Activated CD8-positive, alpha-beta T cell treated with anti-CD3 and anti-CD28 coated beads, Interleukin-2, amount 10 ng/mL, durations not matched to agents 7 days and 5 days (primary cell): ENCODE measurements around the gene BEX3. TPM values are rescaled to one million over a fixed set of nuclear protein-coding genes. Genes with fewer than 3 reads are reported as not detected.
"Not testable (repeated sequence)": the region's sequence is repeated elsewhere in the genome, so short reads cannot be mapped to it uniquely, and the experiment has no call there.

Experiments
- ATAC-seq: fragments of 150-1000 bp; cut with Tn5 transposase; one replicate; pipeline ENCODE4 v1.10.0; 2021; ENCODE audit warnings: moderate library complexity
- CTCF ChIA-PET: fragments of 350-600 bp; sonication (Branson Sonifier 250); formaldehyde crosslinking; loops from one replicate; lab custom pipeline; 2021; ENCODE audit warnings: antibody characterized with exemption; lab: Charles Lee
- POLR2A ChIA-PET: fragments of 350-600 bp; sonication (Branson Sonifier 250); formaldehyde crosslinking; loops from one replicate; lab custom pipeline; 2021; ENCODE audit warnings: antibody characterized with exemption; lab: Charles Lee
- DNase-seq: peaks from one replicate; pipeline ENCODE4 v3.0.0-alpha.2; 2020
- H3K27ac Mint-ChIP-seq: one replicate; pipeline ENCODE4 v1.8.0; 2021; ENCODE audit warnings: mild to moderate bottlenecking, mixed read lengths
- H3K27me3 Mint-ChIP-seq: one replicate; pipeline ENCODE4 v1.8.0; 2021; ENCODE audit warnings: low read depth, mixed read lengths
- H3K36me3 Mint-ChIP-seq: one replicate; pipeline ENCODE4 v1.8.0; 2021; ENCODE audit warnings: low read depth, mixed read lengths
- H3K4me1 Mint-ChIP-seq: one replicate; pipeline ENCODE4 v1.8.0; 2021; ENCODE audit warnings: low read depth, mixed read lengths
- H3K4me3 Mint-ChIP-seq: one replicate; pipeline ENCODE4 v1.8.0; 2021; ENCODE audit warnings: mild to moderate bottlenecking, mixed read lengths
- H3K9me3 Mint-ChIP-seq: one replicate; pipeline ENCODE4 v1.8.0; 2022; ENCODE audit warnings: mixed read lengths; ENCODE audit not compliant: insufficient read depth
- total RNA-seq, 2 experiments: library from RNA; stranded (reverse); gene quantifications; one replicate each; pipeline ENCODE4 v1.2.3, GENCODE V29; 2021

Gene BEX3
- total RNA-seq, 2 experiments from 2014 or later: 11.1 to 11.3 TPM

DNA sequence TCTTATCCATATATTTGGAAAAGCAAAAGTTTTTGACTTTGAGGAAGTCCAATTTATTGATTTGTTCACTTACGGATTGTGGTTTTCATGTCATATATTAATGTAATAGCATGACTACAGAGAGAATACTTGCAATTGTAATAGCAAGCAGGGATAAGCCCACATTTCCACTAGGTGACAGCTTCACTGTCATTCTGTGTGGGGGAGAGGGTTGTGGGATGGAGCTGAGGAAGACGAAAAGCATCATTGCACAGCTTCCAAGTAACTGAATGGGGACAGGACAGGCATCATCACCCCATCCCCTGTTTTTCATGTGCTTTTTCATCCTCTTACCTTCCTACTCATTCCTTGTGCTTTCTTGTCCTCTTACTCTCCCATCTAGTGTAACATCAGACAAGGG is 31.4 kb downstream of the BEX3 start:
- H3K9me3 Mint-ChIP-seq: no peaks in the 10 kb centered on the region
- POLR2A ChIA-PET: no interaction called here
- H3K4me3 Mint-ChIP-seq: no peak overlapping the region
- H3K4me1 Mint-ChIP-seq: peaks cover 9% of the 10 kb centered on the region
- no peaks in the 10 kb centered on the region for H3K27me3 Mint-ChIP-seq
- no peaks in the 10 kb centered on the region for H3K36me3 Mint-ChIP-seq
- ATAC-seq (no peak), DNase-seq (no peak)
- no peak overlapping the region for H3K27ac Mint-ChIP-seq
- CTCF ChIA-PET: no interaction called here

DNA sequence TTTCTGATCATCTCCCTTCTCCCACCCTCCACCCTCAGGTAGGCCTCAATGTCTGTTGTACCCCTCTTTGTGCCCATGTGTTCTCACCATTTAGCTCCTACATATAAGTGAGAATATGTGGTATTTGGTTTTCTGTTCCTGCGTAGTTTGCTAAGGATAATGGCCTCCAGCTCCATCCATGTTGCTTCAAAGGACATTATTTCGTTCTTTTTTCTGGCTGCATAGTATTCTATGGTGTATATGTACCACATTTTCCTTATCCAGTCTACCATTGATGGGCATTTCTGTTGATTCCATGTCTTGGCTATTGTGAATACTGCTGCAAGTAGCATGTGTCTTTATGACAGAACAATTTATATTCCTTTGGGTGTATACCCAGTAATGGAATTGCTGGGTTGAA is 35.4 kb downstream of the BEX3 start:
- DNase-seq, H3K4me1 Mint-ChIP-seq, POLR2A ChIA-PET, ATAC-seq, H3K27me3 Mint-ChIP-seq, CTCF ChIA-PET, H3K36me3 Mint-ChIP-seq, H3K9me3 Mint-ChIP-seq, H3K27ac Mint-ChIP-seq, H3K4me3 Mint-ChIP-seq: not testable (repeated sequence)

GRCh38 chrX:103413705-103414387 is 37.5 kb downstream of the BEX3 start:
- Mint-ChIP-seq H3K9me3 (no peaks in the 10 kb centered on the region), H3K4me1 (peaks cover 7% of the 10 kb centered on the region)
- POLR2A ChIA-PET: no interaction called here

DNA sequence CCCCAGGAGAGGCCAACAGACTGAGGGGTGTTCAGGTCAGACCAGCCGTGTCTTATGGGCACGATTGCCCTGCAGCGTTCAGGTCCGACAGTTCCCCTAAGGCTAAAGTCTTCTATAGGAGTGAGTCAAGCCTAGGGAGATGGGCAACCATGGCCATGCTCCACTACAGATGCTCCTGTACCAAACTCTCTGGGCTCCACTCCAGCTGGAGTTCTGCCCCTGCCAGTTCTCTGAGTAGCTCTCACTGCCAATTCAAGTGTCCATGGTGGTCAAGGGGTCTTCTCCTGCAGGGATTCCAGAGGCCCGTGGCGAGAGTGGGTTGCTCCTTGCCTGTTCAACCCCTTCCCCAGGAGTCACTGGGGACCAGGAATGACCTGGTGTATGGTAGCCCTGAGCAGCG is 38.2 kb downstream of the BEX3 start:
- CTCF ChIA-PET: no interaction called here
- DNase-seq (no peak), ATAC-seq (no peak)
- no peaks in the 10 kb centered on the region for H3K27me3 Mint-ChIP-seq
- POLR2A ChIA-PET: no interaction called here
- no peak overlapping the region for H3K4me3 Mint-ChIP-seq
- H3K4me1 Mint-ChIP-seq: peaks cover 7% of the 10 kb centered on the region
- H3K27ac Mint-ChIP-seq: no peak overlapping the region
- H3K9me3 Mint-ChIP-seq: no peaks in the 10 kb centered on the region
- H3K36me3 Mint-ChIP-seq: no peaks in the 10 kb centered on the region

More at GRCh38 chrX:103413705-103414387, 37.5 kb downstream of the BEX3 start:
- CTCF ChIA-PET: no interaction called here
- no peak for DNase-seq
- Mint-ChIP-seq H3K36me3 (no peaks in the 10 kb centered on the region), H3K4me3 (no peak overlapping the region), H3K27me3 (no peaks in the 10 kb centered on the region), H3K27ac (no peak overlapping the region)
- ATAC-seq: no peak

DNA sequence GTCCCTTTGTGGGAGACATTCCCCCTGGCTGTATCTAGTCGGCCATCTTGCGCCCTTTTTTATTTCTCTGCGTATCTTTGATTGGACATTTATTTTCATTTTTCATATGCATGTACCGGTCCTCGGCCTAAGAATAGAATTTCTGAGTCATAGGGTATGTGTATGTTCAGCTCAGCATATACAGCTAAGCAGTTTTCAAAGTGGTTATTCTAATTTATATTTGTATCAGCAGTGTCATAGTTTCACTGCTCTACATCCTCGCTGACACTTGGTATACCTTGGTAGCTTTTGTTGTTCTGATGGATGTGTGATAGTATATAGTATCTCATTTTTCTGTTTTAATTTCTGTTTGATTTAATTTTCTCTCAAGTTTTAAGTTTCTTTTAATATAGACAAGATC is 38.7 kb downstream of the BEX3 start:
- no peak overlapping the region for H3K27ac Mint-ChIP-seq
- ChIA-PET POLR2A (no interaction called here), CTCF (no interaction called here)
- no peak overlapping the region for H3K4me3 Mint-ChIP-seq
- no peaks in the 10 kb centered on the region for H3K36me3 Mint-ChIP-seq
- H3K4me1 Mint-ChIP-seq: peaks cover 7% of the 10 kb centered on the region
- ATAC-seq (no peak), DNase-seq (no peak)
- no peaks in the 10 kb centered on the region for H3K27me3 Mint-ChIP-seq
- no peaks in the 10 kb centered on the region for H3K9me3 Mint-ChIP-seq

- Mint-ChIP-seq H3K27me3 (no peaks in the 10 kb centered on the region), H3K4me1 (peaks cover 7% of the 10 kb centered on the region), H3K4me3 (no peak overlapping the region), H3K27ac (no peak overlapping the region), H3K36me3 (no peaks in the 10 kb centered on the region), H3K9me3 (no peaks in the 10 kb centered on the region)
- ATAC-seq (no peak), DNase-seq (no peak)
- CTCF ChIA-PET: no interaction called here
- POLR2A ChIA-PET: no interaction called here
Observed at GRCh38 chrX:103415528-103415927, 39.2 kb downstream of the BEX3 start.

DNA sequence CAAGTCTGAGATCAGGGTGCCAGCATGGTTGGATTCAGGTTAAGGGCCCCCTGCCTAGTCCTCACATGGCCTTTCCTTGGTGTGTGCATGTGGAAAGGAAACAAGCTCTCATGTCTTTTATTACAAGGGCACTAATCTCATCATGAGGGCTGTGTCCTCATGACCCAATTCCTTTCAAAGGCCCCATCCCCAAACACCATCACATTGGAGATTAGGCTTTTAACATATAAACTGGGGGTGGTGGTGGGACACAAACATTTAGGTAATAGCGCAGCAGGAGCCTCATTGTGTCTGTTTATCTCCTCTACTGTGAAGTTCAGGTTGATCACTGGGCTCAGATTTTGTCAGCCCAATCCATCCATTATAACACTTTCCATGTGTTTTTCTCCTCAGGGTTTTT is 41.0 kb downstream of the BEX3 start:
- H3K4me1 Mint-ChIP-seq: peaks cover 7% of the 10 kb centered on the region
- DNase-seq: no peak

GRCh38 chrX:103417933-103418332 is 41.6 kb downstream of the BEX3 start:
- Mint-ChIP-seq H3K4me3 (no peak overlapping the region), H3K4me1 (peaks cover 7% of the 10 kb centered on the region), H3K9me3 (no peaks in the 10 kb centered on the region), H3K36me3 (no peaks in the 10 kb centered on the region), H3K27me3 (no peaks in the 10 kb centered on the region), H3K27ac (no peak overlapping the region)
- DNase-seq (no peak), ATAC-seq (no peak)
- ChIA-PET CTCF (interaction anchor here (0.9 kb wide), 1 partner anchor 46 kb away, joined by 3 read pairs; no protein-coding TSS in a partner anchor), POLR2A (no interaction called here)

More for the DNA sequence above, 41.0 kb downstream of the BEX3 start:
- H3K27me3 Mint-ChIP-seq: no peaks in the 10 kb centered on the region
- H3K27ac Mint-ChIP-seq: no peak overlapping the region
- ChIA-PET CTCF (no interaction called here), POLR2A (no interaction called here)
- no peaks in the 10 kb centered on the region for H3K9me3 Mint-ChIP-seq
- H3K4me3 Mint-ChIP-seq: no peak overlapping the region
- H3K36me3 Mint-ChIP-seq: no peaks in the 10 kb centered on the region
- ATAC-seq: no peak

DNA sequence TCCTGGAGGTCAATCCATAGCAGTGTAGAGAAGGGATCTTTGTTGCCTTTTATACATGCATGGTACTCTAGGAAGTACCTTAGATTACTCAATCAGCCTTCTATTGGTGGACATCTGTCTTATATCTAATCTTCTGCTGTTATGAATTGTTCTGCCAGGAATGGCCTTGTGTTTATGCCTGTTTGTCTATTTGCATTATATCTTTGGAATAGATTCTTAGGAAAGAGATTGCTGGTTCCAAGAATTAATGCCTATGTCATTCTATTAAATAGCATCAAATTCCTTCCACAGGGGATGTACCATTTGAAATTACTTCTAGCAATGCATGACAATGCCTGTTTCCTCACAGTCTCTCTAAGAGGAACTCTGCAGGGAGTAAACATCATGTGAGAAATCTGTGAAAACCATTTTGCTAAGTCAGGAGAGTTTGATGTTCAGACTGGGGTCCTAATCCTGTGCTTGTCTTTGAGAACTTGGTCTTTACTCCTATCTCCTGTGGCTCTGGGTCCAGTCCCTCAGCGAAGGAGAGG is 42.5 kb downstream of the BEX3 start:
- Mint-ChIP-seq H3K4me1 (peaks cover 7% of the 10 kb centered on the region), H3K27me3 (no peaks in the 10 kb centered on the region), H3K36me3 (no peaks in the 10 kb centered on the region), H3K4me3 (no peak overlapping the region), H3K27ac (no peak overlapping the region), H3K9me3 (no peaks in the 10 kb centered on the region)
- ATAC-seq (no peak), DNase-seq (no peak)
- POLR2A ChIA-PET: no interaction called here
- CTCF ChIA-PET: no interaction called here

DNA sequence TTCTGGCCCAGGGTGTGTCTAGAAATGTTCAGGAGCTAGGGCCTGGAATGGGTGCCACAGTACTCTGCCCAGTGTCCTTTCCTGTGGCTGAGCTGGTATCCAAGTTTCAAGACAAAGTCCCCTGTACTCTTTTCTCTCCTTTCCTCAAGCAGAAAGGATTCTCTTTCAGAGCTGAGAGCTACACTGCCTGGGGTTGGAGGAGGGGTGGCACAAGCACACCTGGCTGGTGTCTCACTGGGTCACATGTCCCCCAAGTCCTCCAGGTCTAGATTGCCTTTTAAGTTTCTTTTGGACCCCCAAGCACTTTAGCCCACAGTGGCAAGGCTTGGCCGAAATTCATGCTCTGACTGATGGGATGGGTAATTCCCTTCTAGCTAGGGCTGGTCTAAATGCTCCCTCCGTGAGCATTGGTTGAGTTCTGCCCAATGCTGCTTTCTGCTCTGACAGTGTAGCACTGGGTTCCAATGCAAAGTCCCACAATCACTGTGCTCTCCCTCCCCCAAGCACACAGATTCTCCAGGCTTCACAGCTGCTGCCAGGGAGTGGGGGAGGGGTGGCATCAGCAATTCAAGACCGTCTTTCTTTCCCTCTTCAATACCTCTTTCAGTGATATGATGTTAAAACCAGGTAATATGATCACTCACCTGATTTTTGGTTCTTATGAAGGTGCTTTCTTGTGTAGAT is 47.8 kb downstream of the BEX3 start:
- Mint-ChIP-seq H3K27me3 (no peaks in the 10 kb centered on the region), H3K27ac (no peak overlapping the region), H3K36me3 (no peaks in the 10 kb centered on the region), H3K4me1 (no peaks in the 10 kb centered on the region), H3K9me3 (no peaks in the 10 kb centered on the region), H3K4me3 (no peak overlapping the region)
- CTCF ChIA-PET: no interaction called here
- POLR2A ChIA-PET: no interaction called here
- DNase-seq (no peak), ATAC-seq (no peak)
